IPS-18a (cell line): ENCODE measurements around the gene MSANTD4.
A peak's percentile ranks its signal among the peaks of the same experiment; 100 is the strongest.
"Not testable (repeated sequence)": the region's sequence is repeated elsewhere in the genome, so short reads cannot be mapped to it uniquely, and the experiment has no call there.

ENCODE experiments used
- H3K27ac ChIP-seq: one replicate; pipeline ENCODE4 v1.5.1; 2013; ENCODE audit warnings: low read length
- H3K27me3 ChIP-seq: one replicate; pipeline ENCODE4 v1.6.1; 2013; ENCODE audit warnings: mild to moderate bottlenecking, low read length; ENCODE audit not compliant: control insufficient read depth, insufficient read depth
- H3K36me3 ChIP-seq: one replicate; pipeline ENCODE4 v1.6.1; 2013; ENCODE audit warnings: low read depth, low read length; ENCODE audit not compliant: control insufficient read depth
- H3K4me1 ChIP-seq: one replicate; pipeline ENCODE4 v1.6.1; 2013; ENCODE audit warnings: low read depth, low read length; ENCODE audit not compliant: control insufficient read depth
- H3K4me3 ChIP-seq: one replicate; pipeline ENCODE4 v1.5.1; 2013; ENCODE audit warnings: low read length
- H3K9ac ChIP-seq: one replicate; pipeline ENCODE4 v1.6.1; 2013; ENCODE audit warnings: mild to moderate bottlenecking, low read length, moderate library complexity
- H3K9me3 ChIP-seq: one replicate; pipeline ENCODE4 v1.6.1; 2013; ENCODE audit warnings: low read depth, low read length; ENCODE audit not compliant: control insufficient read depth

Gene MSANTD4

GRCh38 chr11:106021967-106022794 is at the start of gene MSANTD4:
TSS of gene MSANTD4 (minus strand) at chr11:106022240. CDS start at chr11:106010917, 11,323 bp downstream.
- Histone ChIP-seq H3K27ac (peak within 1 kb of the TSS; percentile 37), H3K4me1 (peaks cover 9% of the 10 kb centered on the region), H3K9me3 (no peaks in the 10 kb centered on the region), H3K27me3 (no peaks in the 10 kb centered on the region), H3K4me3 (peak within 1 kb of the TSS; percentile 87), H3K9ac (peak within 1 kb of the TSS; percentile 72), H3K36me3 (no peaks in the 10 kb centered on the region)

GRCh38 chr11:106070606-106071005 is 48.6 kb upstream of the MSANTD4 start:
- Histone ChIP-seq H3K27me3 (no peaks in the 10 kb centered on the region), H3K4me1 (peaks cover under 1% of the 10 kb centered on the region), H3K36me3 (no peaks in the 10 kb centered on the region), H3K9ac (no peak overlapping the region), H3K9me3 (no peaks in the 10 kb centered on the region), H3K4me3 (no peak overlapping the region), H3K27ac (no peak overlapping the region)

GRCh38 chr11:106063009-106063408 is 41.0 kb upstream of the MSANTD4 start:
- Histone ChIP-seq H3K4me1 (peaks cover 4% of the 10 kb centered on the region), H3K9me3 (no peaks in the 10 kb centered on the region), H3K4me3 (no peak overlapping the region), H3K9ac (no peak overlapping the region), H3K27me3 (no peaks in the 10 kb centered on the region), H3K36me3 (no peaks in the 10 kb centered on the region), H3K27ac (no peak overlapping the region)

GRCh38 chr11:106061954-106062949 is 40.2 kb upstream of the MSANTD4 start:
- Histone ChIP-seq H3K4me3 (no peak overlapping the region), H3K36me3 (no peaks in the 10 kb centered on the region), H3K9ac (no peak overlapping the region), H3K27me3 (no peaks in the 10 kb centered on the region), H3K27ac (no peak overlapping the region), H3K9me3 (no peaks in the 10 kb centered on the region), H3K4me1 (peaks cover 4% of the 10 kb centered on the region)

- no peak overlapping the region for H3K9ac ChIP-seq
- H3K4me1 ChIP-seq, result peaks cover 4% of the 10 kb centered on the region
- H3K27ac ChIP-seq, result no peak overlapping the region
- no peak overlapping the region for H3K4me3 ChIP-seq
- no peaks in the 10 kb centered on the region for H3K9me3 ChIP-seq
- no peaks in the 10 kb centered on the region for H3K27me3 ChIP-seq
- no peaks in the 10 kb centered on the region for H3K36me3 ChIP-seq
Measured at GRCh38 chr11:106061249-106061784, 39.3 kb upstream of the MSANTD4 start.

- H3K27me3 ChIP-seq, result no peaks in the 10 kb centered on the region
- no peaks in the 10 kb centered on the region for H3K36me3 ChIP-seq
- no peak overlapping the region for H3K9ac ChIP-seq
- H3K9me3 ChIP-seq, result no peaks in the 10 kb centered on the region
- no peak overlapping the region for H3K27ac ChIP-seq
- H3K4me1 ChIP-seq, result peaks cover 4% of the 10 kb centered on the region
- H3K4me3 ChIP-seq, result no peak overlapping the region
Measured at GRCh38 chr11:106059617-106060016, 37.6 kb upstream of the MSANTD4 start.

GRCh38 chr11:106058377-106058776 is 36.3 kb upstream of the MSANTD4 start:
- H3K9ac ChIP-seq, H3K4me3 ChIP-seq, H3K36me3 ChIP-seq, H3K9me3 ChIP-seq, H3K4me1 ChIP-seq, H3K27ac ChIP-seq, H3K27me3 ChIP-seq: not testable (repeated sequence)

GRCh38 chr11:106051103-106051502 is 29.1 kb upstream of the MSANTD4 start:
- Histone ChIP-seq H3K36me3 (no peaks in the 10 kb centered on the region), H3K9ac (no peak overlapping the region), H3K4me3 (no peak overlapping the region)

GRCh38 chr11:106049727-106050476 is 27.9 kb upstream of the MSANTD4 start:
- Histone ChIP-seq H3K27ac (no peak overlapping the region), H3K4me3 (no peak overlapping the region), H3K36me3 (no peaks in the 10 kb centered on the region), H3K27me3 (no peaks in the 10 kb centered on the region), H3K9ac (no peak overlapping the region), H3K9me3 (no peaks in the 10 kb centered on the region), H3K4me1 (no peaks in the 10 kb centered on the region)

More at GRCh38 chr11:106051103-106051502, 29.1 kb upstream of the MSANTD4 start:
- no peaks in the 10 kb centered on the region for H3K27me3 ChIP-seq
- H3K27ac ChIP-seq, result no peak overlapping the region
- no peaks in the 10 kb centered on the region for H3K4me1 ChIP-seq
- H3K9me3 ChIP-seq, result no peaks in the 10 kb centered on the region

GRCh38 chr11:106047631-106048030 is 25.6 kb upstream of the MSANTD4 start:
- H3K4me1 ChIP-seq, result no peaks in the 10 kb centered on the region
- no peaks in the 10 kb centered on the region for H3K27me3 ChIP-seq
- no peak overlapping the region for H3K4me3 ChIP-seq
- no peaks in the 10 kb centered on the region for H3K9me3 ChIP-seq
- no peak overlapping the region for H3K27ac ChIP-seq
- H3K36me3 ChIP-seq, result no peaks in the 10 kb centered on the region
- no peak overlapping the region for H3K9ac ChIP-seq

GRCh38 chr11:106043540-106043939 is 21.5 kb upstream of the MSANTD4 start:
- H3K36me3 ChIP-seq, result no peaks in the 10 kb centered on the region
- no peak overlapping the region for H3K4me3 ChIP-seq
- no peaks in the 10 kb centered on the region for H3K9me3 ChIP-seq
- H3K27ac ChIP-seq, result no peak overlapping the region
- H3K9ac ChIP-seq, result no peak overlapping the region
- no peaks in the 10 kb centered on the region for H3K27me3 ChIP-seq
- no peaks in the 10 kb centered on the region for H3K4me1 ChIP-seq
